ENCODE results near the gene PFKFB2.

DNA sequence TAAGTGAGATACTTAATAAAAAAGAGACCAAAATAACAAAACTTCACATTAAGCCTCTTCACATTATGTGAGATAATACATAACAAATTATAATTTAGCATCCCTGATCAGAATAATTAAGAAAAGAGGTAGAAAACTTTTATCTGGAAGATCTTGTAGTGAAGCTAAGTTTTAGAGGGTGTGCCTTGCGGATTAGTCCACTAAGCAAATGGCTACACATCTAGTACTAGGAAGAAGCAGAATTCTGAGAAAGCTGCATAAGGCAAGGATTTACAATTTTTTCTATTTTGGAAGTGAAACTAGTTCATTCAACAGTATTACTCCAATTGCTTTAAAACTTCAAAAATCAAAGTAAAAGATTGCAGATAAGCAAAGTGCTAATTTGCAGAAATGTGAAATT is 5.6 kb upstream of the PFKFB2 start:
- TF ChIP-seq, protein P1, sequence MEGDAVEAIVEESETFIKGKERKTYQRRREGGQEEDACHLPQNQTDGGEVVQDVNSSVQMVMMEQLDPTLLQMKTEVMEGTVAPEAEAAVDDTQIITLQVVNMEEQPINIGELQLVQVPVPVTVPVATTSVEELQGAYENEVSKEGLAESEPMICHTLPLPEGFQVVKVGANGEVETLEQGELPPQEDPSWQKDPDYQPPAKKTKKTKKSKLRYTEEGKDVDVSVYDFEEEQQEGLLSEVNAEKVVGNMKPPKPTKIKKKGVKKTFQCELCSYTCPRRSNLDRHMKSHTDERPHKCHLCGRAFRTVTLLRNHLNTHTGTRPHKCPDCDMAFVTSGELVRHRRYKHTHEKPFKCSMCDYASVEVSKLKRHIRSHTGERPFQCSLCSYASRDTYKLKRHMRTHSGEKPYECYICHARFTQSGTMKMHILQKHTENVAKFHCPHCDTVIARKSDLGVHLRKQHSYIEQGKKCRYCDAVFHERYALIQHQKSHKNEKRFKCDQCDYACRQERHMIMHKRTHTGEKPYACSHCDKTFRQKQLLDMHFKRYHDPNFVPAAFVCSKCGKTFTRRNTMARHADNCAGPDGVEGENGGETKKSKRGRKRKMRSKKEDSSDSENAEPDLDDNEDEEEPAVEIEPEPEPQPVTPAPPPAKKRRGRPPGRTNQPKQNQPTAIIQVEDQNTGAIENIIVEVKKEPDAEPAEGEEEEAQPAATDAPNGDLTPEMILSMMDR (IDR thresholded peaks at IDR 0.05; ENCODE audit: low read depth, low read length), result no peak
- no peak for TF ChIP-seq EZH2phosphoT487 (IDR thresholded peaks at IDR 0.05; ENCODE audit: low read depth)

Data from OCI-LY3 (cell line).